ENCODE results near the gene BOK. TPM values are rescaled to one million over a fixed set of nuclear protein-coding genes. Genes with fewer than 3 reads are reported as not detected.

BOK gene
- total and polyA plus RNA-seq, 2 of the 13 experiments (the other 11 are each of a cell fraction or from before 2014, with no cell fraction given): 35.5 to 39.2 TPM

DNA sequence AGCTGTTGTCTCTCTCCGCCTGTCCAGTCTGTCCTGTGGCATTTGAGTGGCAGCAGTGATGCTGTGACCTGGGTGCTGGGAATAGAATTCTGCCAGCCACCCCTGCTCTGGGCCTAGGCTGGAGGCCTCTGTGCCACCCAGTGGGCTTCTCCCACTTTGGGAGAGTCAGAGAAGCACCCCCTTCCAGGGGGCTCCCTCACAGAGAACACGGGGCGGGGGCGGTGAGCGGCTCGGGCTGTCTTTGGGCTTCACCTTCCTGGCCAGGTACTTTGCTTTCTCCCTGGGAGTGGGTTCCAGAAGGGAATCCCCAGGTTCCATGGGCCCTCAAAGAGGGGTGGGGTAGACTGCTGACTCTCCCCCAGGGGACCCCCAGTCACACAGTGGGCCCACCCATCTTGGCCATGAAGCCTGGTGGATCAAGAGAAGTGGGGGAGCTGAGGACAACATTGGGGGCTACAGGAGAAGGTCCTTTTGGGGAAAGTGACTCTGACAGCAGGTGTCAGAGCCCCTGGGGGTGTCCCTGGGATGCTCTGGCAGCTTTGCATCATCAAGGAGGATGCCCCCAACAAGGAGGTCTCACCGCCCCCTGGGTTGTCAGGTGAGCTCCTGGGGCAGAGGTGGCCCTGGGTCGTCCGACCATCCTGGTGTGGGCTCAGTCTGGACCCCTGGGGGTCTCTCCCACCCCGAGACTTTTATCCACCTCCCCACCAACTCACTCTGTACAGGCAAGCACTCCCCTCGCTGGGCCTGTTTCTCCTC is 18.8 kb upstream of the BOK start:
- Histone ChIP-seq H3K4me1 (ENCODE audit: insufficient read depth, low read length) (peaks cover 53% of the 10 kb centered on the region), H3K36me3 (replicated peaks in 1 of 2; ENCODE audit: control insufficient read depth in 1 of 2, insufficient read depth in 2 of 2, low read length in 2 of 2) (no peaks in the 10 kb centered on the region), H3K9me3 (ENCODE audit: low read length) (no peaks in the 10 kb centered on the region), H3K4me3 (replicated peaks in 1 of 3; ENCODE audit: insufficient read depth in 1 of 3, low read depth in 2 of 3, low read length in 3 of 3) (peak overlapping the region in 1 of 3 experiments; percentile 79; a peak in 1 of 6 replicates), H4K20me1 (ENCODE audit: insufficient read depth, low read length) (no peaks in the 10 kb centered on the region), H3K4me2 (ENCODE audit: low read depth, low read length) (peak overlapping the region; percentile 91; the same call in 1 of the 2 replicates), H2AFZ (ENCODE audit: low read length) (no peak overlapping the region), H3K79me2 (ENCODE audit: insufficient read depth, low read length) (no peaks in the 10 kb centered on the region), H3K27me3 (ENCODE audit: control insufficient read depth in 1 of 2, insufficient read depth in 2 of 2, low read length in 2 of 2) (peaks cover 4 to 38% of the 10 kb centered on the region in 2 experiments; a peak in 4 of 5 replicates), H3K9ac (ENCODE audit: insufficient read depth, low read depth, low read length) (0 out of 2 replicates have a peak overlapping the region, but pooled peaks have one; percentile 61), H3K27ac (ENCODE audit: extremely low read length, insufficient read depth, low read length) (no peak overlapping the region)
- FAIRE-seq (no peak), DNase-seq (ENCODE audit: low spot score) (no peak), ATAC-seq (peak; percentile 1; the same call in 2 of the 3 replicates)
- ChIA-PET CTCF (ENCODE audit: low intra/inter-chr PET ratio, low total read pairs) (no interaction called here), POLR2A (interaction anchor here (1.4 kb wide), 1 partner anchor 225 kb away, joined by 4 read pairs; the partner anchor contains the start of genes HDLBP and SEPTIN2)
- WGBS (ENCODE audit: low lambda C conversion rate): 59% methylated on average over 5 of the region's 11 CpGs
- intact Hi-C loops (cut with micrococcal nuclease; ENCODE audit: unreplicated experiment) (no loop called here), in situ Hi-C loops (cut with HindIII; ENCODE audit: extremely low pct_ligation_motif_present, low pct_unique_long_range_greater_than_20kb) (no loop called here)
- BruUV-seq (replicated peaks): no TSS peak
- TF ChIP-seq JUND (CRISPR knock-in tag; IDR thresholded peaks at IDR 0.05): no peak
- TF ChIP-seq, protein P1, sequence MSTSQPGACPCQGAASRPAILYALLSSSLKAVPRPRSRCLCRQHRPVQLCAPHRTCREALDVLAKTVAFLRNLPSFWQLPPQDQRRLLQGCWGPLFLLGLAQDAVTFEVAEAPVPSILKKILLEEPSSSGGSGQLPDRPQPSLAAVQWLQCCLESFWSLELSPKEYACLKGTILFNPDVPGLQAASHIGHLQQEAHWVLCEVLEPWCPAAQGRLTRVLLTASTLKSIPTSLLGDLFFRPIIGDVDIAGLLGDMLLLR (CRISPR knock-in tag; IDR thresholded peaks at IDR 0.05): 0 out of 2 replicates have a peak, but pooled peaks have one; percentile 4

DNA sequence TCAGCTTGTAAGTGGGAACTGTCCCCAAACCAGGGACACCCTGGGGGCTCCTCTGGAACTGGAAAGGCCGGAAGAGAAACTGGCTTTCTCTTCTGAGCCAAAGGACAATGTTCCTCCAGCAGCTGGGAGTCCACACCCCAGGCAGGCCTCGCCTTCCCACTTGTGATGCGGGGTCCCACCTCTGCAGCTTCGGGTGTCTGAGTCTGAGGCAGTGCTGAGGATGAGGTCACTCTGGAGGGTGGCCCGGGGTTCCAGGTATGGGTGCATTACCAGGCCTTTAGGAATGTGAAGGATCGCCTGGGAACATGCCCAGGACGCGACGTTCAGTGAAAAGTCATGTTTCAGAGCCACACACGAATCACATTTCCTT is 18.2 kb upstream of the BOK start:
- 11% methylated on average over 10 of the region's 10 CpGs for WGBS (ENCODE audit: low lambda C conversion rate)
- Histone ChIP-seq H3K36me3 (replicated peaks in 1 of 2; ENCODE audit: control insufficient read depth in 1 of 2, insufficient read depth in 2 of 2, low read length in 2 of 2) (no peaks in the 10 kb centered on the region), H3K4me1 (ENCODE audit: insufficient read depth, low read length) (peaks cover 47% of the 10 kb centered on the region), H3K9me3 (ENCODE audit: low read length) (no peaks in the 10 kb centered on the region), H3K9ac (ENCODE audit: insufficient read depth, low read depth, low read length) (peak overlapping the region; percentile 61; the same call in 1 of the 2 replicates), H2AFZ (ENCODE audit: low read length) (peak overlapping the region; percentile 39), H3K79me2 (ENCODE audit: insufficient read depth, low read length) (no peaks in the 10 kb centered on the region), H3K27ac (ENCODE audit: extremely low read length, insufficient read depth, low read length) (no peak overlapping the region), H3K4me2 (ENCODE audit: low read depth, low read length) (peak overlapping the region; percentile 91), H3K27me3 (ENCODE audit: control insufficient read depth in 1 of 2, insufficient read depth in 2 of 2, low read length in 2 of 2) (peaks cover 4 to 33% of the 10 kb centered on the region in 2 experiments; a peak in 4 of 5 replicates), H4K20me1 (ENCODE audit: insufficient read depth, low read length) (no peaks in the 10 kb centered on the region), H3K4me3 (replicated peaks in 1 of 3; ENCODE audit: insufficient read depth in 1 of 3, low read depth in 2 of 3, low read length in 3 of 3) (peak overlapping the region; percentile 59 to 79 (median 65))
- ATAC-seq (peak; percentile 24), FAIRE-seq (no peak), DNase-seq (ENCODE audit: low spot score) (no peak)
- TSS peak; percentile 79 for BruUV-seq (replicated peaks)
- in situ Hi-C loops (cut with HindIII; ENCODE audit: extremely low pct_ligation_motif_present, low pct_unique_long_range_greater_than_20kb) (no loop called here), intact Hi-C loops (cut with micrococcal nuclease; ENCODE audit: unreplicated experiment) (no loop called here)
- POLR2A ChIA-PET: interaction anchor here (1.4 kb wide), 1 partner anchor 225 kb away, joined by 4 read pairs; the partner anchor contains the start of genes HDLBP and SEPTIN2
- CTCF ChIA-PET (ENCODE audit: low intra/inter-chr PET ratio, low total read pairs): no interaction called here
- TF ChIP-seq ZNF431 (CRISPR knock-in tag; IDR thresholded peaks at IDR 0.05; ENCODE audit: borderline replicate concordance, low read depth) (no peak), ZNF44 (CRISPR knock-in tag; IDR thresholded peaks at IDR 0.05) (0 out of 2 replicates have a peak, but pooled peaks have one; percentile 1), BRD4 (CRISPR knock-in tag; IDR thresholded peaks at IDR 0.05) (no peak), KLF13 (CRISPR knock-in tag; IDR thresholded peaks at IDR 0.05) (peak; percentile 31; the same call in 1 of the 2 replicates), HOXA5 (CRISPR knock-in tag; IDR thresholded peaks at IDR 0.05) (no peak), ZNF562 (CRISPR knock-in tag; IDR thresholded peaks at IDR 0.05; ENCODE audit: borderline replicate concordance) (no peak), ZNF234 (CRISPR knock-in tag; conservative IDR thresholded peaks at IDR 0.05) (no peak), ZNF296 (CRISPR knock-in tag; conservative IDR thresholded peaks at IDR 0.05) (no peak), TP53 (CRISPR knock-in tag; conservative IDR thresholded peaks at IDR 0.05) (no peak), NPAS2 (CRISPR knock-in tag; IDR thresholded peaks at IDR 0.05; ENCODE audit: borderline replicate concordance) (no peak), SRSF1 (optimal IDR thresholded peaks at IDR 0.05; ENCODE audit: low read depth, low read length) (no peak), RAD21 (CRISPR knock-in tag; IDR thresholded peaks at IDR 0.05) (no peak), ISX (CRISPR knock-in tag; conservative IDR thresholded peaks at IDR 0.05) (no peak), GPN1 (CRISPR knock-in tag; IDR thresholded peaks at IDR 0.05; ENCODE audit: borderline replicate concordance) (no peak), ZNF564 (CRISPR knock-in tag; IDR thresholded peaks at IDR 0.05) (no peak), TARDBP (CRISPR knock-in tag; IDR thresholded peaks at IDR 0.05) (no peak)
